Astrocyte of the spinal cord (primary cell): ENCODE results near the gene SEMA3C.

Experiments
- DNase-seq: peaks from one replicate; pipeline ENCODE4 v3.0.0; 2011; ENCODE audit warnings: low read depth, low spot score
- H3K4me3 ChIP-seq: 2 replicates; pipeline ENCODE4 v1.5.1; 2011; ENCODE audit warnings: low read depth, mild to moderate bottlenecking, low read length, moderate library complexity
- CTCF ChIP-seq: IDR thresholded peaks from 2 replicates; pipeline ENCODE4 v1.5.1; 2012; ENCODE audit warnings: low read depth, mild to moderate bottlenecking, low read length, inconsistent platforms
- in situ Hi-C: cut with HindIII; loops from 2 replicates; pipeline ENCODE4 v1.10.0; 2017; ENCODE audit warnings: low sequenced_read_pairs

SEMA3C gene

GRCh38 chr7:80809545-80809944 is 109.3 kb downstream of the SEMA3C start:
- in situ Hi-C loops: no loop called here
- TF ChIP-seq CTCF: no peak
- no peak overlapping the region for H3K4me3 ChIP-seq
- peak; percentile 20 for DNase-seq

- TF ChIP-seq CTCF: no peak
- in situ Hi-C loops: no loop called here
- no peak overlapping the region for H3K4me3 ChIP-seq
- peak; percentile 29 for DNase-seq
These were observed 111.5 kb downstream of the SEMA3C start for GRCh38 chr7:80807166-80807900.

- peak; percentile 43 for DNase-seq
- in situ Hi-C loops: no loop called here
- no peak for TF ChIP-seq CTCF
These were observed 112.2 kb downstream of the SEMA3C start for GRCh38 chr7:80806663-80807062.

DNA sequence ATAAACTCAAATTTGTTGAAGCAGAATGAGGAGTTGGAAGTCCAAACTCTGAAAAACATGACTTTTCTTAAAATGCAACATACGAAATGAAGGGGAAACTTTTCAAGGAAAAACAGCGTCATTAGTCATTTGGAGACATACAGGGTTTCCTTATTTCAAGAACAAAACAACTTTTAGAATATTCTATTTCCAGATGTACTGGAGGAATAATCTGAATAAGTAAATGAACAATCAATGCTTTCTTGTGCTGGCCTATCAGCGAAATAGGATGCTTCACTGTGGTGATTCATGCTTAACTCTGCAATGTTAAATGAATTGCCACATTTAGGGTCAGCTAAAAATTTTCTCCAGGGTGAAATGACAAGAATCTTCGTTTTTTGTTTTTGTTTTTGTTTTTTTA is 114.3 kb downstream of the SEMA3C start:
- in situ Hi-C loops: no loop called here
- H3K4me3 ChIP-seq: no peak overlapping the region
- no peak for TF ChIP-seq CTCF
- DNase-seq: no peak

More at GRCh38 chr7:80806663-80807062, 112.2 kb downstream of the SEMA3C start:
- no peak overlapping the region for H3K4me3 ChIP-seq

GRCh38 chr7:80802527-80802926 is 116.3 kb downstream of the SEMA3C start:
- H3K4me3 ChIP-seq: no peak overlapping the region
- no peak for DNase-seq
- in situ Hi-C loops: no loop called here
- TF ChIP-seq CTCF: no peak

- no peak overlapping the region for H3K4me3 ChIP-seq
- no peak for TF ChIP-seq CTCF
- DNase-seq: peak; percentile 67
- in situ Hi-C loops: no loop called here
These were observed 123.9 kb downstream of the SEMA3C start for GRCh38 chr7:80794631-80795573.
